SU-DHL-6 (cell line): ENCODE measurements around the gene TMEM25.

Experiments
- CTCF ChIP-seq: fragments of 200-600 bp; sonication (generic); IDR thresholded peaks from one replicate; pipeline ENCODE4 v1.5.1; 2017; ENCODE audit warnings: antibody characterized with exemption, mild to moderate bottlenecking, low read length, moderate library complexity; ENCODE audit not compliant: insufficient read depth, poor library complexity, severe bottlenecking
- EZH2phosphoT487 ChIP-seq: fragments of 200-600 bp; sonication (generic), shearing (Covaris generic); conservative IDR thresholded peaks from 2 replicates; pipeline ENCODE4 v1.6.1; 2018; ENCODE audit warnings: mild to moderate bottlenecking, antibody characterized with exemption, low read length, moderate library complexity, mixed read lengths

- TF ChIP-seq EZH2phosphoT487 (no peak), CTCF (no peak)
Measured at GRCh38 chr11:118532852-118533768, 2.1 kb downstream of the TMEM25 start.
